K562 (cell line): ENCODE results near the gene BACE1. TPM values are rescaled to one million over a fixed set of nuclear protein-coding genes. Genes with fewer than 3 reads are reported as not detected.

Experiments used
- C11orf30 ChIP-seq: fragments of 450-650 bp; IDR thresholded peaks from 2 replicates; pipeline ENCODE4 v1.6.1; 2016; ENCODE audit warnings: low read depth, mild to moderate bottlenecking
- CBFA2T3 ChIP-seq: fragments of 450-650 bp; IDR thresholded peaks from 2 replicates; pipeline ENCODE4 v1.6.1; 2017
- CHD1 ChIP-seq: fragments of 200-600 bp; sonication (generic); IDR thresholded peaks from one replicate; pipeline ENCODE4 v1.6.1; 2012; ENCODE audit warnings: mild to moderate bottlenecking, moderate library complexity, low read length, inconsistent platforms
- FOSL1 ChIP-seq: fragments of 200-800 bp; sonication (Bioruptor generic); conservative IDR thresholded peaks from 2 replicates; pipeline ENCODE4 v1.6.1; 2016; ENCODE audit warnings: missing genetic modification characterization, missing compliant biosample characterization
- HMGXB4 ChIP-seq: sonication (generic); formaldehyde crosslinking; IDR thresholded peaks from 2 replicates; pipeline ENCODE4 v1.8.1; 2023; ENCODE audit warnings: mild to moderate bottlenecking, missing genetic modification reagents
- KDM2B ChIP-seq: fragments of 250-450 bp; sonication (Bioruptor Pico); IDR thresholded peaks from 2 replicates; pipeline ENCODE4 v1.8.0; 2021; ENCODE audit warnings: mild to moderate bottlenecking, moderate library complexity
- MAFF ChIP-seq: IDR thresholded peaks from 2 replicates; pipeline ENCODE4 v1.6.1; 2012; ENCODE audit warnings: low read length, improper control_type of control experiment
- MBD2 ChIP-seq: sonication (generic); IDR thresholded peaks from 2 replicates; pipeline ENCODE4 v1.6.1; 2016; ENCODE audit warnings: low read depth, borderline replicate concordance
- MTA1 ChIP-seq: fragments of 450-650 bp; IDR thresholded peaks from 2 replicates; pipeline ENCODE4 v1.6.1; 2017; ENCODE audit warnings: borderline replicate concordance
- MXI1 ChIP-seq: IDR thresholded peaks from 2 replicates; pipeline ENCODE4 v1.6.1; 2011; ENCODE audit warnings: low read depth, mild to moderate bottlenecking, improper control_type of control experiment, low read length
- NFYB ChIP-seq: IDR thresholded peaks from 2 replicates; pipeline ENCODE4 v1.6.1; 2011; ENCODE audit warnings: mild to moderate bottlenecking, moderate library complexity; ENCODE audit not compliant: insufficient read length; ENCODE audit errors: extremely low read depth
- NR3C1 ChIP-seq: sonication (generic); formaldehyde crosslinking; IDR thresholded peaks from 2 replicates; pipeline ENCODE4 v1.8.1; 2022; ENCODE audit warnings: missing genetic modification reagents
- POLR3G ChIP-seq: IDR thresholded peaks from 2 replicates; pipeline ENCODE4 v1.6.1; 2011; ENCODE audit not compliant: insufficient read length, insufficient replicate concordance; ENCODE audit errors: extremely low read depth
- PRDM10 ChIP-seq: fragments of 450-650 bp; IDR thresholded peaks from 2 replicates; pipeline ENCODE4 v1.6.1; 2018; ENCODE audit not compliant: partially characterized antibody
- SMAD3 ChIP-seq: fragments of 450-650 bp; formaldehyde crosslinking; conservative IDR thresholded peaks from 2 replicates; pipeline ENCODE4 v1.4.0; 2020; ENCODE audit warnings: mild to moderate bottlenecking
- SNIP1 ChIP-seq: fragments of 450-650 bp; IDR thresholded peaks from 2 replicates; pipeline ENCODE4 v1.7.1; 2017; ENCODE audit warnings: low read depth, mild to moderate bottlenecking
- XRCC4 ChIP-seq: IDR thresholded peaks from one replicate; pipeline ENCODE4 v1.6.1; 2011; ENCODE audit not compliant: insufficient read depth, insufficient read length; ENCODE audit errors: extremely low read depth
- ZBTB8A ChIP-seq: fragments of 450-650 bp; IDR thresholded peaks from 2 replicates; pipeline ENCODE4 v1.6.1; 2018; ENCODE audit warnings: mild to moderate bottlenecking, moderate library complexity; ENCODE audit not compliant: partially characterized antibody
- ZC3H4 ChIP-seq: sonication (generic); formaldehyde crosslinking; IDR thresholded peaks from 2 replicates; pipeline ENCODE4 v1.9.0; 2021; ENCODE audit warnings: missing genetic modification reagents, borderline replicate concordance
- ZNF212 ChIP-seq: fragments of 450-650 bp; formaldehyde crosslinking; IDR thresholded peaks from 2 replicates; pipeline ENCODE4 v1.4.0; 2020; ENCODE audit warnings: mild to moderate bottlenecking
- ZNF507 ChIP-seq: conservative IDR thresholded peaks from 2 replicates; pipeline ENCODE4 v1.6.1; 2017; ENCODE audit warnings: missing genetic modification characterization, missing compliant biosample characterization
- ZNF57 ChIP-seq: fragments of 450-650 bp; formaldehyde crosslinking; IDR thresholded peaks from 2 replicates; pipeline ENCODE4 v1.4.0; 2020; ENCODE audit warnings: mild to moderate bottlenecking, moderate library complexity
- ZNF75A ChIP-seq: fragments of 450-650 bp; formaldehyde crosslinking; IDR thresholded peaks from 2 replicates; pipeline ENCODE4 v1.4.0; 2020; ENCODE audit warnings: mild to moderate bottlenecking
- polyA plus RNA-seq, 8 experiments: library from polyadenylated mRNA; depleted of rRNA in 4 of 8; stranded (reverse) in 5 of 8; unstranded in 3 of 8; fragments of >200 nt; fragmentation: Nextera tagmentation in 2 of 8; fragmentation: Illumina TruSeq in 1 of 8; extraction: Ambion mirVana in 2 of 8; extraction: Trizol in 1 of 8; gene quantifications; 2 replicates each; pipeline versions ENCODE4 v1.2.1 to v1.2.3, GENCODE V29; 2011 to 2014; ENCODE audit warnings: inconsistent platforms in 1 of 8, missing spikeins in 1 of 8
- total RNA-seq, 7 experiments: library from RNA; depleted of rRNA in 6 of 7; stranded (reverse); fragments of >200 nt in 6 of 7; fragmentation: Illumina TruSeq in 2 of 7; extraction: Trizol in 2 of 7; gene quantifications; 2 replicates each; pipeline versions ENCODE4 v1.2.1 to v1.2.3, GENCODE V29; 2011 to 2021; ENCODE audit warnings: low replicate concordance in 1 of 7
- TF ChIP-seq, protein P1 (sequence below): fragments of 250-450 bp; sonication (Bioruptor Pico); IDR thresholded peaks from 2 replicates; pipeline ENCODE4 v1.5.0; 2020; ENCODE audit warnings: mild to moderate bottlenecking, borderline replicate concordance
- TF ChIP-seq, protein P2 (sequence below): fragments of 250-450 bp; sonication (Bioruptor Pico); IDR thresholded peaks from 2 replicates; pipeline ENCODE4 v1.9.0; 2021; ENCODE audit warnings: mild to moderate bottlenecking

Gene BACE1
- total and polyA plus RNA-seq, 9 of the 15 experiments (the other 6 are each of a cell fraction or from before 2014, with no cell fraction given) = 0.01 to 0.25 (median 0.16) TPM; not detected in 5

DNA sequence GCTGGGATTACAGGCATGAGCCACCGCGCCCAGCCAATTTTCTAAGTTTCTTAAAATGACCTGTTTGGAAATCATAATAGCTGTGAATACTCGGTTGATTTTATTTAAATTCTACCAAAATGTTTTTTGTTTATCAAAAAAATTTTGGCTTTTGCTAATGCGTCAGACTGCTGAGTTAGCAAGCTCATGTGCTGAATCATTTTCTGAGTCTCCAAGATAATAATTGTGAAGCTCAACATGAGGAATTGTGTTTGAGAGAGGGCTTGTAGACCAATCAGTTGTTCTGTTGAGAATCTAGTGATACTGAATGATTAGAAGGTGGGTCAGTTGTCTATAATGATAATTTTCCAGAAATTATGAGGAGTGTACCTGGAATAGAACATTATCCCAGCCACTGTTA is 67.7 kb downstream of the BACE1 start (continued):
- no peak for TF ChIP-seq XRCC4
- no peak for TF ChIP-seq ZNF75A (CRISPR knock-in tag)
- no peak for TF ChIP-seq KDM2B
- TF ChIP-seq ZNF57 = no peak
- TF ChIP-seq, protein P1, sequence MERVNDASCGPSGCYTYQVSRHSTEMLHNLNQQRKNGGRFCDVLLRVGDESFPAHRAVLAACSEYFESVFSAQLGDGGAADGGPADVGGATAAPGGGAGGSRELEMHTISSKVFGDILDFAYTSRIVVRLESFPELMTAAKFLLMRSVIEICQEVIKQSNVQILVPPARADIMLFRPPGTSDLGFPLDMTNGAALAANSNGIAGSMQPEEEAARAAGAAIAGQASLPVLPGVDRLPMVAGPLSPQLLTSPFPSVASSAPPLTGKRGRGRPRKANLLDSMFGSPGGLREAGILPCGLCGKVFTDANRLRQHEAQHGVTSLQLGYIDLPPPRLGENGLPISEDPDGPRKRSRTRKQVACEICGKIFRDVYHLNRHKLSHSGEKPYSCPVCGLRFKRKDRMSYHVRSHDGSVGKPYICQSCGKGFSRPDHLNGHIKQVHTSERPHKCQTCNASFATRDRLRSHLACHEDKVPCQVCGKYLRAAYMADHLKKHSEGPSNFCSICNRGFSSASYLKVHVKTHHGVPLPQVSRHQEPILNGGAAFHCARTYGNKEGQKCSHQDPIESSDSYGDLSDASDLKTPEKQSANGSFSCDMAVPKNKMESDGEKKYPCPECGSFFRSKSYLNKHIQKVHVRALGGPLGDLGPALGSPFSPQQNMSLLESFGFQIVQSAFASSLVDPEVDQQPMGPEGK (CRISPR knock-in tag) = no peak
- TF ChIP-seq NR3C1 (CRISPR knock-in tag) = no peak
- no peak for TF ChIP-seq ZNF507
- no peak for TF ChIP-seq MTA1
- TF ChIP-seq PRDM10 = peak; percentile 70
- TF ChIP-seq ZBTB8A = no peak
- TF ChIP-seq FOSL1 (tag) = peak; percentile 47; the same call in 1 of the 2 replicates
- peak; percentile 37 for TF ChIP-seq CBFA2T3
- no peak for TF ChIP-seq ZC3H4 (CRISPR knock-in tag)
- no peak for TF ChIP-seq NFYB
- no peak for TF ChIP-seq MBD2
- peak; percentile 91 for TF ChIP-seq C11orf30
- TF ChIP-seq HMGXB4 (CRISPR knock-in tag) = no peak
- no peak for TF ChIP-seq MXI1
- TF ChIP-seq SNIP1 = no peak
- no peak for TF ChIP-seq CHD1
- no peak for TF ChIP-seq ZNF212 (CRISPR knock-in tag)
- no peak for TF ChIP-seq POLR3G
- peak; percentile 69; the same call in 1 of the 2 replicates for TF ChIP-seq MAFF
- TF ChIP-seq, protein P2, sequence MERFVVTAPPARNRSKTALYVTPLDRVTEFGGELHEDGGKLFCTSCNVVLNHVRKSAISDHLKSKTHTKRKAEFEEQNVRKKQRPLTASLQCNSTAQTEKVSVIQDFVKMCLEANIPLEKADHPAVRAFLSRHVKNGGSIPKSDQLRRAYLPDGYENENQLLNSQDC (CRISPR knock-in tag) = no peak
- TF ChIP-seq SMAD3 (CRISPR knock-in tag) = no peak
